ENCODE results near the gene TMC2. TPM values are rescaled to one million over a fixed set of nuclear protein-coding genes. Genes with fewer than 3 reads are reported as not detected.

The TMC2 gene
- total RNA-seq, 1 donor = not detected

DNA sequence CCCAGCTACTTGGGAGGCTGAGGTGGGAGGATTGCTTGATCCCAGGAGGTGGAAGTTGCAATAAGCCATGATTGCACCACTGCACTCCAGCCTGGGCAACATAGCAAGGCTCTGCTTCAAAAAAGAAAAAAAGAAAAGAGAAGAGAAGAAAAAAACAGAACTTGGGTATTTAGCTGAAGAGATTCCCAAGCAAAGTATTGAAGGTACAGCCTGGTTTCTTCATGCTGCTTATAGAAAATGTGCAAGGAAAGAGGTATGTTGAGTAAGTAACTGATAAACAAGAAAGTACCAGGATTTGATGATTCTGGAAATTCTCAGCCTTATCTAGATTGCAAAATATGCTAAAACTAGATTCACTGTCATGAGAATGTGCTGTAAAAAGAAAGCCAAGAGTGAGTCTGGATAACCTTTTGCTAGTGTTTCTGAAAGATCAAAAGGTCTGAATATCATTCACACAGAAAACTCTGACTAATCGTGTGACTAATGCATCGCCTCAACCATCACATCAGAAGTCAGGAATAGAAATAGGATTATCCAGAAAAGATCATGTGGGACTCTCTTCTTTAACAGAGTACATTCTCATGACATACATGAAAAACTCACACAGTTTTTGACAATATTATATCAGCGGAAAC is 83.7 kb downstream of the TMC2 start:
- peak; percentile 11 for DNase-seq (ENCODE audit: low read depth)
- TF ChIP-seq, protein P1, sequence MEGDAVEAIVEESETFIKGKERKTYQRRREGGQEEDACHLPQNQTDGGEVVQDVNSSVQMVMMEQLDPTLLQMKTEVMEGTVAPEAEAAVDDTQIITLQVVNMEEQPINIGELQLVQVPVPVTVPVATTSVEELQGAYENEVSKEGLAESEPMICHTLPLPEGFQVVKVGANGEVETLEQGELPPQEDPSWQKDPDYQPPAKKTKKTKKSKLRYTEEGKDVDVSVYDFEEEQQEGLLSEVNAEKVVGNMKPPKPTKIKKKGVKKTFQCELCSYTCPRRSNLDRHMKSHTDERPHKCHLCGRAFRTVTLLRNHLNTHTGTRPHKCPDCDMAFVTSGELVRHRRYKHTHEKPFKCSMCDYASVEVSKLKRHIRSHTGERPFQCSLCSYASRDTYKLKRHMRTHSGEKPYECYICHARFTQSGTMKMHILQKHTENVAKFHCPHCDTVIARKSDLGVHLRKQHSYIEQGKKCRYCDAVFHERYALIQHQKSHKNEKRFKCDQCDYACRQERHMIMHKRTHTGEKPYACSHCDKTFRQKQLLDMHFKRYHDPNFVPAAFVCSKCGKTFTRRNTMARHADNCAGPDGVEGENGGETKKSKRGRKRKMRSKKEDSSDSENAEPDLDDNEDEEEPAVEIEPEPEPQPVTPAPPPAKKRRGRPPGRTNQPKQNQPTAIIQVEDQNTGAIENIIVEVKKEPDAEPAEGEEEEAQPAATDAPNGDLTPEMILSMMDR (IDR thresholded peaks at IDR 0.05; ENCODE audit: insufficient read depth, low read length) = no peak
- H3K4me3 ChIP-seq (ENCODE audit: low read depth, low read length) = no peak overlapping the region

DNA sequence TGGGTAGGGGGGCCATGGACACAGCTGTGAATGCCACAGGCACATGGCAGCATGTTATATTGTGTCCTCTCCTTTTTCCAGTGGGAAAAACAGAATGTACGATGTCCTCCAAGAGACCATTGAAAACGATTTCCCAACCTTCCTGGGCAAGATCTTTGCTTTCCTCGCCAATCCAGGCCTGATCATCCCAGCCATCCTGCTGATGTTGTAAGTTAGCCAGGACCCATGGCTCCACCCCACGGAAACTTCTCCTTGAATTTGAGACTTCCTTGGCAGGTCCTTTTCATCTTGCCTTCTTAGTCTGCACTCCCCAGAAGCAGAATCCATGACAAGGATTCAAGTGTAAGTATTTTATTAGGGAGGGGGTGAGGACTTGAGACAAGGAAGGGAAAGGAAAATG is 87.8 kb downstream of the TMC2 start:
- TF ChIP-seq, protein P1 (IDR thresholded peaks at IDR 0.05; ENCODE audit: insufficient read depth, low read length) = no peak
- DNase-seq (ENCODE audit: low read depth) = peak; percentile 7
- H3K4me3 ChIP-seq (ENCODE audit: low read depth, low read length) = no peak overlapping the region

DNA sequence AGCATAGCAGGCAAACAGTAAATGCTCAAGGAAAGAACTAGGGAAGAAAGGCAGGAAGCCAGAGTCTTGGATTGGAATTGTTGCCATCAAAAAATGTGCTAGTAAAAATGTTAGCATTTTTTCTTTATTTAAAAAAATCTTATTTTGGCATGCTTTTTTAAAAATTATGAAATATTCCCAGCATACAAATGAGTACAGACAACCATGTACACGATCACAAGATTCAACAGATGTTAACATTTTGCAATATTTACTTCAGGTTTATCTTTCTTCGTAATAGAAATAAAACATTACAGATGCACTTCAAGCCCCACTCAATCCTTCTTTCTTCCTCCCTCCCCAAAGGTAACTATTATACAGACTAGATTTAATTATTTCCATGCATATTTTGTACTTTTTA is 88.7 kb downstream of the TMC2 start:
- no peak for DNase-seq (ENCODE audit: low read depth)
- TF ChIP-seq, protein P1 (IDR thresholded peaks at IDR 0.05; ENCODE audit: insufficient read depth, low read length) = no peak

DNA sequence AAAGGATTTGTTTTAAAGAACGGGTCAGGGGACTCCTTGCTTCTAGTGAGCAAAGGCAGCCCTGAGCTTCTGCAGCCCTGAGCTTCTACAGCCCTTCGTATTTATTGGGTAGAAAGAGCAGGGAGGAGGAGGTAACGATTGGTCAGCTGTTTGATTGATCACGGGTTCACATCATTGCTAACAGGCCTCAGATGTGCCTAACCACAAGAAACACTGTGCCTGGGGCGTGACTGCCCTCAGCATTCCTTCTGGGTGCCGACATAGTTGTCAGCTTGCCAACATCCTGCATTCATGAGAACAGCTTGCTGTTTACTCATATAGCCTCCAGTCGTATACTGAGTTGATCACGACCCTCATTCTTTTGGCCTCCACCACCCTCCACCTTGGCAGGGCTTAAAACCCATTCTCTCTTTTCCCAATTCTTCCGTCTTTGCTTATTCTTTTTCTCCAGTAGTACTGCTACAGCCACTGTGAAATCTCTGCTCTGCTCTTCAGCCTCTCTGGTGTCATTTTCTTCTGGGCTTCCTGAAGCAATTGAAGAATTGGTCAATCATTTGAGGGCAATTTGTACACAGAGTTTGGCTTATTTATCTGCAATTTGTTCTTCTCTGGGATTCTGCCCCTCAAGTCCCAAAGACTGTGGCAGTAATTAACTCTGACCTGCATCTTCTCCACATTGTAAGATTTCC is 90.6 kb downstream of the TMC2 start:
- H3K4me3 ChIP-seq (ENCODE audit: low read depth, low read length) = no peak overlapping the region
- TF ChIP-seq, protein P1 (IDR thresholded peaks at IDR 0.05; ENCODE audit: insufficient read depth, low read length) = no peak
- peak; percentile 48 for DNase-seq (ENCODE audit: low read depth)

More for the DNA sequence above, 88.7 kb downstream of the TMC2 start:
- H3K4me3 ChIP-seq (ENCODE audit: low read depth, low read length) = no peak overlapping the region

DNA sequence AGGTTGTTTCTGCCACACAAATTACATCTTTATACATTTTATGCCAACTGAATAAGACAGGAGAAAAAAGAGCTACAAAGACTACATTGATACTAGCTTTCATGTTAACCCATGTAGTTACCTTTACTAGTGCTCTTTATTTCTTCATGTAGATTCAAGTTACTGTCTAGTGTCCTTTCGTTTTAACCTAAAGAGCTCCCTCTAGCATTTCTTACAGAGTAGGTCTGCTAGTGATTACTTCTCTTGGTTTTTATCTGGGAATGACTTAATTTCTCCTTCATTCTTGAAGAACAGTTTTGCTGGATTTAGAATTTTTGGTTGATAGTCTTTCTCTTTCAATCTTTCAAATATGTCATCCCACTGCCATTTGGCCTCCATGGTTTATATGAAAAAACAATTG is 94.9 kb downstream of the TMC2 start:
- DNase-seq (ENCODE audit: low read depth) = peak; percentile 19
- TF ChIP-seq, protein P1 (IDR thresholded peaks at IDR 0.05; ENCODE audit: insufficient read depth, low read length) = no peak
- no peak overlapping the region for H3K4me3 ChIP-seq (ENCODE audit: low read depth, low read length)

DNA sequence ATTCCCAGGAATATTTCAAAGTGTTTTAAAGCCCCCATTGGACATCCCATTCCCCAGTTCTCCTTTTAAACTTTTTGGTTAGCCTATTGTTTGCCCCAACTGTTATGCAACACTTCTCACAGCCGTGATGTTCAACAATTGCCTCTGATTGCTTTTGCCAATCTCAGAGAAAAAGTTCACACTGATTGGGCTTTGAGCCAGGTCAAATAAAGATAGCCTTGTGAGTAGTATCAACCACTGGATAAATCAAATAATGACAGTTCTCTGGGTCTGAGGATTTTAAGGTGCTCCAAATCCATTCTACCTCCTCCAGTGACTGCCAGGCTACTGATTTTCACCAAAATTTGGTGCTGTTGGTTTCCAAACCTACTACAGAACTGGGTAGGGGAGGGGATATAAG is 97.0 kb downstream of the TMC2 start:
- H3K4me3 ChIP-seq (ENCODE audit: low read depth, low read length) = no peak overlapping the region
- TF ChIP-seq, protein P1 (IDR thresholded peaks at IDR 0.05; ENCODE audit: insufficient read depth, low read length) = no peak
- no peak for DNase-seq (ENCODE audit: low read depth)

Data from fibroblast of the aortic adventitia (primary cell).